Chondrocyte (in vitro differentiated cells): ENCODE measurements around the gene KCNQ1. TPM values are rescaled to one million over a fixed set of nuclear protein-coding genes. Genes with fewer than 3 reads are reported as not detected.

ENCODE experiments used
- DNase-seq: peaks from one replicate; pipeline ENCODE4 v3.0.0; 2021; ENCODE audit warnings: mixed read lengths, low spot score
- H3K27ac Mint-ChIP-seq: one replicate; pipeline ENCODE4 v1.8.0; 2021; ENCODE audit warnings: mild to moderate bottlenecking, moderate library complexity, mixed read lengths; ENCODE audit not compliant: unreplicated experiment
- H3K27me3 Mint-ChIP-seq: 2 replicates; pipeline ENCODE4 v1.8.0; 2021; ENCODE audit warnings: low read depth, mixed read lengths
- H3K36me3 Mint-ChIP-seq: 2 replicates; pipeline ENCODE4 v1.8.0; 2021; ENCODE audit warnings: low read depth, mixed read lengths
- H3K4me1 Mint-ChIP-seq: 2 replicates; pipeline ENCODE4 v1.8.0; 2021; ENCODE audit warnings: low read depth, mild to moderate bottlenecking, mixed read lengths
- H3K4me3 Mint-ChIP-seq: one replicate; pipeline ENCODE4 v1.8.0; 2021; ENCODE audit warnings: mild to moderate bottlenecking, moderate library complexity, mixed read lengths; ENCODE audit not compliant: unreplicated experiment
- H3K9me3 Mint-ChIP-seq: 2 replicates; pipeline ENCODE4 v1.8.0; 2021; ENCODE audit warnings: low read depth, mixed read lengths
- total RNA-seq: library from RNA; stranded (reverse); gene quantifications from 3 replicates; pipeline ENCODE4 v1.2.1, GENCODE V29; 2021
- TF ChIP-seq, protein P1 (sequence below): fragments of 200-600 bp; sonication (generic); IDR thresholded peaks from 2 replicates; pipeline ENCODE4 v1.5.0; 2021; ENCODE audit warnings: antibody characterized with exemption, mild to moderate bottlenecking, moderate library complexity

Gene KCNQ1
- total RNA-seq, 1 donor from 2014 or later = not detected

DNA sequence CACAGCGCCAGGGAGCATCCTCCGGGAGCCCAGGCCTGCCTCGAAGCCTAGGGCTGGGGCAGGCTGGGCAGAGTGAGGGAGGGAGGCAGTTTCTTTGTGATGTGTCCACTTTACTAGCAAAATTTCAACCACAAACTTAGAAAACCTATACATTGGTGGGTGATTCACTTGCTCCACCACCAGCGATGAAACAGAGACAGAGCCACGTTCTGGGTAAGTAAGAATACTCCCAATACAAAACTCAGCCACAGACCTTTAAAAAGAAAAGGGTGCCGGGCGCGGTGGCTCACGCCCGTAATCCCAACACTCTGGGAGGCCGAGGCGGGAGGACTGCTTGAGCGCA, 418.4 kb downstream of the KCNQ1 start:
- H3K4me1 Mint-ChIP-seq = no peaks in the 10 kb centered on the region
- H3K27me3 Mint-ChIP-seq = peaks cover 32% of the 10 kb centered on the region
- H3K27ac Mint-ChIP-seq = no peak overlapping the region
- peaks cover 6% of the 10 kb centered on the region for H3K9me3 Mint-ChIP-seq
- no peak for DNase-seq
- TF ChIP-seq, protein P1, sequence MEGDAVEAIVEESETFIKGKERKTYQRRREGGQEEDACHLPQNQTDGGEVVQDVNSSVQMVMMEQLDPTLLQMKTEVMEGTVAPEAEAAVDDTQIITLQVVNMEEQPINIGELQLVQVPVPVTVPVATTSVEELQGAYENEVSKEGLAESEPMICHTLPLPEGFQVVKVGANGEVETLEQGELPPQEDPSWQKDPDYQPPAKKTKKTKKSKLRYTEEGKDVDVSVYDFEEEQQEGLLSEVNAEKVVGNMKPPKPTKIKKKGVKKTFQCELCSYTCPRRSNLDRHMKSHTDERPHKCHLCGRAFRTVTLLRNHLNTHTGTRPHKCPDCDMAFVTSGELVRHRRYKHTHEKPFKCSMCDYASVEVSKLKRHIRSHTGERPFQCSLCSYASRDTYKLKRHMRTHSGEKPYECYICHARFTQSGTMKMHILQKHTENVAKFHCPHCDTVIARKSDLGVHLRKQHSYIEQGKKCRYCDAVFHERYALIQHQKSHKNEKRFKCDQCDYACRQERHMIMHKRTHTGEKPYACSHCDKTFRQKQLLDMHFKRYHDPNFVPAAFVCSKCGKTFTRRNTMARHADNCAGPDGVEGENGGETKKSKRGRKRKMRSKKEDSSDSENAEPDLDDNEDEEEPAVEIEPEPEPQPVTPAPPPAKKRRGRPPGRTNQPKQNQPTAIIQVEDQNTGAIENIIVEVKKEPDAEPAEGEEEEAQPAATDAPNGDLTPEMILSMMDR = no peak
- peaks cover 2% of the 10 kb centered on the region for H3K36me3 Mint-ChIP-seq
- H3K4me3 Mint-ChIP-seq = no peak overlapping the region

GRCh38 chr11:2864901-2865300, 420.1 kb downstream of the KCNQ1 start:
- H3K4me1 Mint-ChIP-seq = peaks cover 3% of the 10 kb centered on the region
- H3K27ac Mint-ChIP-seq = no peak overlapping the region
- peaks cover 6% of the 10 kb centered on the region for H3K9me3 Mint-ChIP-seq
- no peak for DNase-seq
- peaks cover 2% of the 10 kb centered on the region for H3K36me3 Mint-ChIP-seq
- TF ChIP-seq, protein P1 = no peak
- H3K27me3 Mint-ChIP-seq = peaks cover 36% of the 10 kb centered on the region
- no peak overlapping the region for H3K4me3 Mint-ChIP-seq

GRCh38 chr11:2865922-2866577, 421.2 kb downstream of the KCNQ1 start:
- DNase-seq = no peak
- Mint-ChIP-seq H3K4me1 (peaks cover 3% of the 10 kb centered on the region), H3K27ac (no peak overlapping the region), H3K9me3 (peaks cover 6% of the 10 kb centered on the region), H3K36me3 (peaks cover 2% of the 10 kb centered on the region), H3K4me3 (no peak overlapping the region), H3K27me3 (peaks cover 33% of the 10 kb centered on the region)
- TF ChIP-seq, protein P1 = no peak

DNA sequence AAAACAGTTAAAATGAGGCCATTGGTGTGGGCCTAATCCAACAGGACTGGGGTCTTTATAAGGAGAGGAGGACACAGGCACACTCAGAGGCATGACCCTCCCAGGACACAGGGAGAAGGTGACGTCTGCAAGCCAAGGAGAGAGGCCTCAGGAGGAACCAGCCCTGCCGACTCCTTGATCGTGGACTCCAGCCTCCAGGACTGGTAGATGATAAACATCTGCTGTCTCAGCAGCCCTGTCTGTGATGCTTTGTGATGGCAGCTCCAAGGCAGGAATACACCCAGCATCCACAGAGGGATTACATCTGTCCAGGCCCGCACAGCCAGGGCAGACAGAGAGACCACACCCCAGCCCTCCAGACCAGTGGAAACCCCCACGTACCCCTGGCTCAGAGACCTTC, 422.3 kb downstream of the KCNQ1 start:
- Mint-ChIP-seq H3K4me3 (no peak overlapping the region), H3K36me3 (peaks cover 2% of the 10 kb centered on the region), H3K27me3 (peaks cover 35% of the 10 kb centered on the region), H3K27ac (no peak overlapping the region), H3K4me1 (peaks cover 7% of the 10 kb centered on the region), H3K9me3 (peaks cover 6% of the 10 kb centered on the region)
- no peak for DNase-seq
- TF ChIP-seq, protein P1 = no peak

- Mint-ChIP-seq H3K9me3 (peaks cover 6% of the 10 kb centered on the region), H3K4me3 (no peak overlapping the region), H3K36me3 (peaks cover 2% of the 10 kb centered on the region), H3K27me3 (peaks cover 35% of the 10 kb centered on the region), H3K27ac (no peak overlapping the region), H3K4me1 (peaks cover 7% of the 10 kb centered on the region)
- DNase-seq = no peak
- TF ChIP-seq, protein P1 = no peak
Observed at GRCh38 chr11:2867722-2868505, 423.1 kb downstream of the KCNQ1 start.
